HUDEP-2 (cell line): ENCODE measurements around the gene ZCCHC14.
A peak's percentile ranks its signal among the peaks of the same experiment; 100 is the strongest.

ENCODE experiments used
- DNase-seq, 76 experiments: peaks; one replicate each; lab custom pipeline; 2025; ENCODE audit not compliant: unreplicated experiment in 76 of 76; lab: John Stamatoyannopoulos, UW

The ZCCHC14 gene

GRCh38 chr16:87436225-87437172, 56.3 kb downstream of the ZCCHC14 start:
- no peak for DNase-seq

GRCh38 chr16:87435372-87436224, 57.2 kb downstream of the ZCCHC14 start:
- no peak for DNase-seq

- DNase-seq, result no peak
Observed at GRCh38 chr16:87434146-87434667, 58.6 kb downstream of the ZCCHC14 start.

- DNase-seq, result no peak
Observed at GRCh38 chr16:87432330-87432915, 60.4 kb downstream of the ZCCHC14 start.

GRCh38 chr16:87431926-87432325, 60.9 kb downstream of the ZCCHC14 start:
- DNase-seq, result no peak

- no peak for DNase-seq
Observed at GRCh38 chr16:87426423-87427215, 66.2 kb downstream of the ZCCHC14 start.

- DNase-seq, result no peak
Observed at GRCh38 chr16:87425941-87426340, 66.9 kb downstream of the ZCCHC14 start.

GRCh38 chr16:87424266-87424665, 68.6 kb downstream of the ZCCHC14 start:
- DNase-seq, result no peak

- no peak for DNase-seq
Observed at GRCh38 chr16:87423429-87423828, 69.4 kb downstream of the ZCCHC14 start.

GRCh38 chr16:87422106-87422505, 70.7 kb downstream of the ZCCHC14 start:
- DNase-seq, result no peak

GRCh38 chr16:87421003-87421912, 71.6 kb downstream of the ZCCHC14 start:
- DNase-seq, result no peak

GRCh38 chr16:87420026-87421002, 72.5 kb downstream of the ZCCHC14 start:
- peak in 4 of 76 experiments; percentile 3 to 14 (median 8) for DNase-seq

GRCh38 chr16:87418644-87419043, 74.2 kb downstream of the ZCCHC14 start:
- DNase-seq, result no peak

GRCh38 chr16:87418216-87418615, 74.6 kb downstream of the ZCCHC14 start:
- no peak for DNase-seq

GRCh38 chr16:87417528-87417910, 75.3 kb downstream of the ZCCHC14 start:
- DNase-seq, result no peak

GRCh38 chr16:87416826-87417527, 75.8 kb downstream of the ZCCHC14 start:
- peak in 4 of 76 experiments; percentile 6 to 26 (median 14) for DNase-seq

- no peak for DNase-seq
Observed at GRCh38 chr16:87415441-87415840, 77.4 kb downstream of the ZCCHC14 start.
